NAMALWA (cell line): ENCODE results near the gene ZNF529.
"Not testable (repeated sequence)": the region's sequence is repeated elsewhere in the genome, so short reads cannot be mapped to it uniquely, and the experiment has no call there.

Experiments
- DNase-seq: peaks from one replicate; pipeline ENCODE4 v3.0.0-alpha.2; 2015; ENCODE audit warnings: low spot score

The ZNF529 gene

DNA sequence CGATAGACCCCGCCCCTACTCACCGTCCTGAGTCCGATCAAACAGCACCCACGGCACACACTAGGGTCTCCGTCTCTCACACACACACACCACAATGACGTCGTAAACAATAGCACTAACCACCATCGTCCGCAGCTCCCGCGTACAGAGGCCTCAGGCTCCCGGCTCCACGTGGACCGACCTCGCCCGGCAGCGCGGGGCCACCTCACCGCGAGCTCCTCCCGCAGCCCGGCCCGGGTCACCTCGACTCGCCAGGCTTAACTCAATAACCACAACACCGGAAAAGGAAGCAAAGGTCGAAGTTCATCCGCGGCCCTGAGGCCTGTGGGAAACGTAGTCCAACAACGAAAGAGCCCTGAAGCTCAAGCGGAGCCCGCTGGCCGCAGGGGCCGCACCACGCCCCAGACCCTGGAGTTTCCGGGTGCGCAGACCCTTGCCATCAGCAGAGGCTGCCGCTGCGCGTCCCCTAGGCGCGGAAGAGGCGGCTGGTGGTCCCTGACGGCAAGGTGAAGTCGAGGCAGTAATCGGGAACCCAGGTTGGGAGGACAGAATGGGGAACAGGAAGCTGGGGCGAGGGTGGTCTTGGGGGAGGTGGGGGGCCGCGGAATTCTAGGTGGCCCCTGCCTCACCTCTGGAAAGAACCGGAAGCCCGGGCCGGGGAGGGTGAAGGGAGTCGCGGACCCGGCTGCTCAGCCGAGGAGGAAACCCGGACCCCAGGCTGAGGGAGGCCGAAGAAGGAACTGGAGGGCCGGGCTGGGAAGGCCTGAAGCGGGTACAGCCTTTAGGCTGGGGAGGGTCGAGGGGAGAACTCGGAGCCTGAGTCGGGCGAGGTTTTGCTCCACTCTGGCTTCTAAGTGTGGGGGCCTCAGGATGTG lies at the start of gene ZNF529:
ZNF529 (minus strand) TSS at position 273 of the 875 bp plus-strand sequence. CDS start 946 bp downstream, outside the sequence.
- DNase-seq: peak; percentile 97

DNA sequence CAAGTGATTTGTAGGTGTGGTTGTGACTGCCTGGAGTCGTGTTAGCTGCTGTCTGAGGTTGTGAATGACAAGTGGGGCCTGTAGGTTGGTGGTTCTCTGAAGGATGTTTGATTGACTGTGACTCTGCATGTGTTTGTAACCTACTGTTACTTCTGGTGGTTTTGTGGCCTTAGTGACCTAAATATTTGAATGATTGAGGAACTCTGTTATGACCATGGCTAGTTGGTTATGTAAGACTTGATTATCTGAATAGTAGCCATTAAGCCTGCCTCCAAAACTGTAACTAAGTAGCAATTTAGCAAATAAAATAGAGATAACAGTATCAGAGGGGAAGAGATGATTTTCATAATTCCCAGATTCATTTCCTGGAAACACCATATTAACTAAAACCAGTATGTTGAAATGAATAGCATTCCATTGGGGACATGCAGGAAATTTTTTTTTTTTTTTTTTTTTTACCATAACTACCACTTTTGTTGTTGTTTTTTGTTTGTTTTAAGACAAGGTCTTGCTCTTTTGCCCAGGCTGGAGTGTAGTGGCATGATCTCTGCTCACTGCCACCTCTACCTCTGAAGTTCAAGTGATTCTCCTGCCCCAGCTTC lies 32.9 kb upstream of the ZNF529 start:
- no peak for DNase-seq

- DNase-seq: no peak
These were observed 32.2 kb upstream of the ZNF529 start, which contains the start of gene ZNF382 for GRCh38 chr19:36605101-36605876. Gene ZNF382, plus strand, starts transcription at chr19:36605313. Its CDS starts 4,602 bp downstream, at chr19:36609915.

- no peak for DNase-seq
These were observed 31.6 kb upstream of the ZNF529 start for GRCh38 chr19:36604656-36605100.

DNA sequence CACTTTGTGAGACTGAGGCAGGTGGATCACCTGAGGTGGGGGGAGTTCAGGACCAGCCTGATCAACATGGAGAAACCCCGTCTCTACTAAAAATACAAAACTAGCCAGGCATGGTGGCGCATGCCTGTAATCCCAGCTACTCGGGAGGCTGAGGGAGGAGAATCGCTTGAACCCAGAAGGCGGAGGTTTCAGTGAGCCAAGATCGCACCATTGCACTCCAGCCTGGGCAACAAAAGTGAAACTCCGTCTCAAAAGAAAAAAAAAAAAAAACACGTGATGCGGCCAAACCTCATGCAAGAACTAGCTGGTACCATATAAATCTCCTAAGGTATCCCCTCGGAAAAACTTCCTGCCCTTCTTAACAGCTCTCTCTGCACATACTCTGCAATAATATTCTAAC lies 29.6 kb upstream of the ZNF529 start:
- DNase-seq: not testable (repeated sequence)

DNA sequence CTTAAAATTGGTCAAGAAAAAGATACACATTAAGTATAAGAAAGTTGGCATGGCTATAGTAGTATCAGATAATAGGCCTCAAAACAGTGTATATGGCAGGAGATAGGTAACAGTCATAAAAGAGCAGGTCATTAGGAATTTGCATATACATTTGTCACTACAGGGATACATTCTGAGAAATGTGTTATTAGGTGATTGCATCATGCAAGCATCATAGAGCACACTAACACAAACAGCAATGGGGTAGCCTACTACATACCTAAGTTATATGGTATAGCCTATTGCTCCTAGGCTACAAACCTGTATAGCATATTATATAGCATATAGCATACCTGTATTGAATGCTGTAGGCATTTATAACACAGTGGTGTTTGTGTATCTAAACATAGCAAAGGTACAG lies 6.2 kb upstream of the ZNF529 start:
- no peak for DNase-seq

DNA sequence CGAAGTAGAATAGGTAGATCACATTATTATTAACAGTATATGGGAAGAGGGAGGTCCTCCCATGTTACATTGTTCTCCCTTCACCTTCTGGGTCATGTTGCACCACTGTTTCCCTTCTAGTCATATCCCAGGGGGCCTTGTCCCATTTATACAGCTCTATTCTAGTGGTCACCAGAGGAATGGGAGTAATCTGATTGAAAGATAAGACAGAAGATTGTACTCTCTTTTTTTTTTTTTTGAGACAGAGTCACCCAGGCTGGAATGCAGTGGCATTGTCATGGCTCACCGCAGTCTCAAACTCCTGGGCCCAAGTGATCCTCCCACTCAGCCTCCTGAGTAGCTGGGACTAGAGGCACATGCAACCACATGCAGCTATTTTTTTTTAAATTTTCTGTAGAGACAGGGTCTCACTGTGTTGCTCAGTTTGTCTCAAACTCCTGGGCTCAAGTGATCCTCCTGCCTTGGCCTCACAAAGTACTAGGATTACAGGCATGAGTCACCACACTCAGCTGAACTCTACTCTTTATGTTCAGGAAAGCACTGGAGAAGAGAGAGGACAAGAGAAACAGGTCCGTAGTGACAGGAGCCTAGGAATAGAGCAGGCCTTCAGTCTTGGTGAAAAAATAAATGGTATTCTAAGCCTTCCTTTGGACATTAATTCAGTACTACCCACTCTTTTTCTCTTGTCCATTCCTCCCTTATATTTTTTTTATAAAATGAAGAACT lies 4.3 kb upstream of the ZNF529 start:
- no peak for DNase-seq

GRCh38 chr19:36574741-36575140 lies 1.6 kb upstream of the ZNF529 start:
- DNase-seq: no peak

- no peak for DNase-seq
These were observed 1.0 kb upstream of the ZNF529 start for GRCh38 chr19:36573895-36574720.

DNA sequence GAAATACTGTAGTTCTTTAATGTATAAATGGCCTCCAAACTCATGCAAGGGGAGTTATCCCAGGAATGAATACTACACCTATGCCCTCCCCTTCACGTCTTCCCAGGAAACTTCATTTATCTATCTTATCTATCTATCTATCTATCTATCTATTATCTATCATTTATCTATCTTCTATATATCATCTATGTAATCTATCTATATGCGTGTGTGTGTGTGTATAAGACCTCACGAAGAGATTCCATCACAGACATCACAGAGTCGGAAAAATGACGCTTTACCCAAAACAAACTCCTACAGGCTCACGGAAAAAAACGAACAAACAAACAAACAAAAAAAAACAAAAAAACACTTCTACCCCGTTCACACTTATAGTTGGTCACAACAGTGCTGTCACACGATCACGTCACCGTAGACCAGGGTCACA lies 486 bp downstream of the ZNF529 start:
- DNase-seq: no peak

- no peak for DNase-seq
These were observed 8.7 kb downstream of the ZNF529 start for GRCh38 chr19:36564391-36564790.

DNA sequence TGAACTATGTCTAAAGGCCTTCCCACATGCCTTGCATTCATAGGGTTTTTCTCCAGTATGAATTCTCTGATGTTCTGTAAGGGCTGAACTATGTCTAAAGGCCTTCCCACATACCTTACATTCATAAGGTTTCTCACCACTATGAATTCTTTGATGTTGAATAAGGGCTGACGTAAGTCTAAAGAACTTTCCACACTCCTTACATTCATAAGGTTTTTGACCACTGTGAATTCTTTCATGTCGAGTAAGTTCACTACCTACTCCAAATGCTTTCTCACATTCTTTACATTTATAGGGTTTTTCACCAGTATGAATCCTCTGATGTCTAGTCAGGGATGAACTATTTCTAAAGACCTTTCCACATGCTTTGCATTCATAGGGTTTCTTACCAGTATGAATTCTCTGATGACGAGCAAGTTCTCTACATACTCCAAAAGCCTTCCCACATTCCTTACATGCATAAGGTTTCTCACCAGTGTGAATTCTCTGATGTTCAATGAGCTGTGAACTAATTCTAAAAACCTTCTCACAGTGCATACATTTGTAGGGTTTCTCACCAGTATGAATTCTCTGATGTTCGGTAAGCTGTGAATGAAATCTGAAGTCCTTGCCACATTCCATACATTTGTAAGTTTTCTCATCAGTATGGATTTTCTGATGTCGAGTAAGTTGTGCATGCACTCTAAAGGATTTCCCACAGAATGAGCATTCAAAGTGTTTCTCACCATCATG lies 25.9 kb downstream of the ZNF529 start:
- DNase-seq: peak; percentile 35

DNA sequence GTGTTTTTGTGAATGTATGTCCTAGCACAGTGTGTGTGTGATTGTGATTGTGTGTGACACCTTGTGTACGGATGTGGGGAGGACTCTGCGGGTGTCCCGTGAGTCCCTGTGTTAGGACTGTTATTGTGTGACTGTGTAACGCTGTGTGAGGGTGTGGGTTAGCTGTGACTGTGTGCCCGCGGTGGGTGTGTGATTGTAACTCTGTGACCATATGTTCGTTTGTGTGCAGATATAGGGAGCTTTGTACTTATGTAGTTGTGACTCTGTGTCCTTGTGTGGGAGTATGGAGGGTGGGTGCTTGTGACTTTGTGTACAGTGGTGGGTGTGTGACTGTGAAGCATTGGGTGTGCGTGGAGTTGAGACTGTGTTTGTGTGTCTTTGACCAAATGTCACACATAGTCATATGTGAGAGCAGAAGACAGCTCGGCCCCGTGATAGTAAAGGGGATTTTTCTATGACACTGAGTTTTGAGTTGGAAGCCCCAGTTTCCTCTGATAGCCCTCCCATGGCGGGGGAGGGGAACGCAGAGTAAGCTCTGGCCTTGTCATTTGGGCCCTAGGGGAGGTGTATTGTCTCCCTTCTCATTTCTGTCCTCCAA lies 44.1 kb downstream of the ZNF529 start:
- DNase-seq: peak; percentile 75

- DNase-seq: peak; percentile 96
These were observed 44.7 kb downstream of the ZNF529 start, which contains the start of gene ZNF260 for GRCh38 chr19:36528194-36528920. Gene ZNF260, minus strand, starts transcription at chr19:36528271. Its CDS starts 13,033 bp downstream, at chr19:36515238.

DNA sequence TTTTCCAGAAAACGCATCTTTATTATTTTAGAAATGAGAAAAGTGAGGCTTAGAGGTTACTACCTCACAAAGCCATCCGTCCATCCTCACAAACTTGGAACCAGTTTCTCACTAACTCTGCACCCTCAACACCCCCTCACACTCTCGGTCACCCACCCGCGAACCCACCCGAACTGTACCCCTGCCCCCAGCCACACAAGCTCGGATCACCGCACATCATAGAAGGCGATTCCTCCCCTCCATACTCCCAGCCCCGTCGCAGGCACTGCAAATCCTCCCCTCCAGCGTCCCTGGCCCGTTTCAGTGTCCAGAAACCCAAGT lies 45.3 kb downstream of the ZNF529 start:
- no peak for DNase-seq

GRCh38 chr19:36527341-36527740 lies 45.8 kb downstream of the ZNF529 start:
- DNase-seq: no peak

DNA sequence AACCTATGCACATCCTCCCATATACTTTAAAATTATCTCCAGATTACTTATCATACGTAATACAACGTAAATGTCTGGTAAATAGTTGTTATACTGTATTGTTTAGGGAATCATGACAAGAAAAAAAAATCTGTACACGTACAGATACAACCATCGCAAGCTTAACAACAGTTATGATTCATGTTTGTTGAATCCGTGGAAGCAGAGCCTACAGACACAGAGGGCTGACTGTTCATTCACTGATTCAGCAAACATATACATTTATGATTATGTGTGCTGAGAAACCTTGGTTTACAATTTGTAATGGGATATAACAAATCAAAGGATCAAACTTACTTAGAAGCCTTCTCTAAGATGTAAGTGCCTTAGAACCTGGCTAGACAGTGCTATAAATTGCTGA lies 46.5 kb downstream of the ZNF529 start:
- no peak for DNase-seq

DNA sequence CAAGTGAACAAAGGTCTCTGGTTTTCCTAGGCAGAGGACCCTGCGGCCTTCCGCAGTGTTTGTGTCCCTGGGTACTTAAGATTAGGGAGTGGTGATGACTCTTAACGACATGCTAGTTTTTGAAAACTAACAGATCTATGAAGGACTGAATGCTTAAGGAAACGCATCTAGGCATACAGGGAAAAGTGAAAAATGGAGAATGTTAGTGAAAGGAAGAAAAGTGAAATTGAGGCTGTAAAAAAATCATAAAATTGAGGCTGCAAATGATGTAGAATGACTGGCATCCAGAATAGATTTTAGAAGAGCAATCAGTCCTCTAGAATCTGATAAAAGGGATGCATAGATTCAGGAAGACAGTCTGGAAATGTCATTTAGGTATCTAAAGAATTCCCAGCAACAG lies 48.5 kb downstream of the ZNF529 start:
- DNase-seq: no peak

GRCh38 chr19:36514012-36514612 lies 59.0 kb downstream of the ZNF529 start:
- no peak for DNase-seq
